ENCODE data around the gene NKD2. TPM values are rescaled to one million over a fixed set of nuclear protein-coding genes. Genes with fewer than 3 reads are reported as not detected.

Gene NKD2
- total and polyA plus RNA-seq, 7 experiments from 2014 or later, result 4.8 TPM; not detected in 6

DNA sequence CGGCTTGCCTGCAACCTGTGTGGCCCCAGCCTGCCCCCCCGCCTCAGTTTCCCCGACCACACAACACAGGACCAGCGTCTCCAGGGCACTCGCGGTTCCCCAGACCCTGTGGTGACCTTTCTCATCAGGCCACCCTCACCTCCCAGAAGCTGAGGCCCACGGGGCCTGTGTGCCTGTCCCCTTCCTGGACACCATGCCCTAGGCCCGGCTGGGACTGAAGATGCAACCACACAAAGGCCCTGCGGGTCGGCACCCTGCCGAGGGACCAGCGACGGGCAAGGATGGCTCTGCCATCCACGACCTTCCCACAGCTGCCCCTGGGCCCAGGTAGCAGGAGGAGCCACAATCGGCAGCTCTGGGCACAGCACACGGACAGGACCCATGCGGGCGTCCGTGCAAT is 68.4 kb downstream of the NKD2 start:
- intact Hi-C loops (cut with micrococcal nuclease), result no loop called here
- POLR2A ChIA-PET, result no interaction called here
- H3K9me3 Mint-ChIP-seq, result no peaks in the 10 kb centered on the region
- ATAC-seq (no peak), DNase-seq (no peak)
- H3K27me3 Mint-ChIP-seq, result no peaks in the 10 kb centered on the region
- CTCF ChIA-PET, result no interaction called here
- H3K4me1 Mint-ChIP-seq, result peaks cover 0 to 7% (median 0%) of the 10 kb centered on the region in 7 donors
- Histone ChIP-seq H3K4me3 (ENCODE audit: low read length) (no peak overlapping the region), H3K27ac (ENCODE audit: low read depth, low read length) (no peak overlapping the region), H3K4me1 (ENCODE audit: control insufficient read depth in 2 of 2, insufficient read depth in 2 of 2, low read length in 2 of 2) (no peaks in the 10 kb centered on the region), H3K9me3 (ENCODE audit: control insufficient read depth in 2 of 3, low read length in 3 of 3) (no peaks in the 10 kb centered on the region), H3K36me3 (ENCODE audit: control insufficient read depth in 2 of 3, insufficient read depth in 3 of 3, low read length in 3 of 3) (peaks cover 0 to 86% (median 9%) of the 10 kb centered on the region in 3 experiments), H3K27me3 (ENCODE audit: control insufficient read depth in 2 of 2, insufficient read depth in 2 of 2, low read length in 2 of 2) (no peaks in the 10 kb centered on the region)
- no peak overlapping the region for H3K4me3 Mint-ChIP-seq
- peaks cover 0 to 23% (median 8%) of the 10 kb centered on the region in 5 donors for H3K36me3 Mint-ChIP-seq
- no peak overlapping the region for H3K27ac Mint-ChIP-seq

DNA sequence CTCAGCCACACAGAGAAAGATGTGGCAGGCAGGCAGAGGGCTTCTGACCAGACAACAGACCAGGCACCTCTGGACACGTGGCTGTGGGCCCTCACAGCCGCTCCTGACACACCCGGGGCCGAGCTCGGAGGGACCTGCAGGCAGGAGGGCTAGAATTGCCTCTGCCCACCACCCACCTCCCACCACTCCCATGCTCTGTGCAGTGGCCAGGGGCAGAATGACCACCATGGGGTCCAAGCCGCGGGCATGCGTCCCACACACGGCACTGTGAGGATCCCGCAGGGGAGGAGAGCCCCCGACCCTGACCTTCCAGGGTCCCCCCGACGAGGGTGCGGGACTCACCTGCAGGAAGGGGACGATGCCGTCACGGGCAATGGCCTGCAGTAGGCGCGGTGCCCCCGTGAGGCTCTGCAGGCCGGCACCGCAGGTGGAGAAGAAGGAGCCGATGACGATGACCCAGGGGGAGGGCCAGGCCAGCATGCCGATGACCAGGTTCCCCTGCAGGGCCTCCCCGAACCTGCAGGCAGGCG is 69.0 kb downstream of the NKD2 start:
- peaks cover 0 to 7% (median 0%) of the 10 kb centered on the region in 7 donors for H3K4me1 Mint-ChIP-seq
- H3K36me3 Mint-ChIP-seq, result peaks cover 0 to 23% (median 8%) of the 10 kb centered on the region in 5 donors
- CTCF ChIA-PET, result no interaction called here
- H3K27me3 Mint-ChIP-seq, result no peaks in the 10 kb centered on the region
- H3K4me3 Mint-ChIP-seq, result no peak overlapping the region
- H3K27ac Mint-ChIP-seq, result no peak overlapping the region
- DNase-seq (no peak), ATAC-seq (no peak)
- intact Hi-C loops (cut with micrococcal nuclease), result no loop called here
- no peaks in the 10 kb centered on the region for H3K9me3 Mint-ChIP-seq
- Histone ChIP-seq H3K9me3 (ENCODE audit: control insufficient read depth in 2 of 3, low read length in 3 of 3) (no peaks in the 10 kb centered on the region), H3K4me1 (ENCODE audit: control insufficient read depth in 2 of 2, insufficient read depth in 2 of 2, low read length in 2 of 2) (no peaks in the 10 kb centered on the region), H3K27me3 (ENCODE audit: control insufficient read depth in 2 of 2, insufficient read depth in 2 of 2, low read length in 2 of 2) (no peaks in the 10 kb centered on the region), H3K27ac (ENCODE audit: low read depth, low read length) (no peak overlapping the region), H3K4me3 (ENCODE audit: low read length) (no peak overlapping the region), H3K36me3 (ENCODE audit: control insufficient read depth in 2 of 3, insufficient read depth in 3 of 3, low read length in 3 of 3) (peaks cover 0 to 86% (median 9%) of the 10 kb centered on the region in 3 experiments)
- POLR2A ChIA-PET, result no interaction called here

DNA sequence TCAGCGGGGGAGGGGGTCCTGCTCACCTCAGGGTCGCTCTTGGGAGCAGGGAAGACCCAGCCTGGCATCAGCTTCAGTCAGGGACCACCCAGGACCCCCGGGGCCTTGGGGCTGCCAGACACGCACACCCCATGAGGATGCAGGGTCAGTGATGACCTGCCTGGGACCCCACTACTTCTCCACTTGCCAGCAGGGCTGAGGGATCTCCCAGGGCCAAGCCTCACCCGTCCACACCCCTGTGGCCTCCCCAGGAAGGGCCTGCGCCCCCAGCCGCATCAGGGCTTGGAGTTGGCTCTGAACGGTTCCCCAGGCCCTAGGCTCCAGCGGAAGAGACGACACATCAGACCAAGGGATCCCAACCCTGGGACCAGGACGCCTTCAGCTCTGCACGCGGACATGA is 69.6 kb downstream of the NKD2 start:
- ChIA-PET CTCF (no interaction called here), POLR2A (no interaction called here)
- Mint-ChIP-seq H3K27ac (peak overlapping the region in 1 of 9 donors; percentile 31), H3K36me3 (peaks cover 0 to 23% (median 8%) of the 10 kb centered on the region in 5 donors), H3K27me3 (no peaks in the 10 kb centered on the region), H3K4me3 (no peak overlapping the region), H3K9me3 (no peaks in the 10 kb centered on the region), H3K4me1 (peaks cover 0 to 7% (median 0%) of the 10 kb centered on the region in 7 donors)
- no peak for DNase-seq
- Histone ChIP-seq H3K27me3 (ENCODE audit: control insufficient read depth in 2 of 2, insufficient read depth in 2 of 2, low read length in 2 of 2) (no peaks in the 10 kb centered on the region), H3K27ac (ENCODE audit: low read depth, low read length) (no peak overlapping the region), H3K4me3 (ENCODE audit: low read length) (no peak overlapping the region), H3K4me1 (ENCODE audit: control insufficient read depth in 2 of 2, insufficient read depth in 2 of 2, low read length in 2 of 2) (no peaks in the 10 kb centered on the region), H3K36me3 (ENCODE audit: control insufficient read depth in 2 of 3, insufficient read depth in 3 of 3, low read length in 3 of 3) (peaks cover 0 to 89% (median 9%) of the 10 kb centered on the region in 3 experiments), H3K9me3 (ENCODE audit: control insufficient read depth in 2 of 3, low read length in 3 of 3) (no peaks in the 10 kb centered on the region)
- intact Hi-C loops (cut with micrococcal nuclease), result no loop called here
- ATAC-seq, result no peak

DNA sequence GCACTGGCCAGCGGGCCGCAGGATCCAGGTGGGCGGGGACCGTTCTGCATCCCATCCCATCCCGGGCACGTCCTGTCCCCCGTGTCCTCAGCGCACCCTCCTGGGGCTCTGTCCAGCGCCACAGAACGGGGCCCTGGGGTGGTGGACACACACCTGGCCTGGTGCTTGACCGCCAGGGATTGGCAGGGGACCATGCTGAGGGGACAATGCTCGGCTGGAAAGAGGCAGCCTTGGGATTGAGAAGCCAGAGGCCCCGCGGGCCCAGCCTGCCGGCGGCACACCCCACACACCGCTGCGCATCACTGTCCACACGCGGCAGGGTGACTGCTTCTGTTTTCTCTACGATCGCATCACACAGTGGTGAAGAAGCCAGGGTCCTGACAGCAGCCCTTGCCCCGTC is 70.2 kb downstream of the NKD2 start:
- H3K4me1 ChIP-seq (ENCODE audit: control insufficient read depth in 2 of 2, insufficient read depth in 2 of 2, low read length in 2 of 2), result no peaks in the 10 kb centered on the region
- Mint-ChIP-seq H3K36me3 (peaks cover 0 to 21% (median 8%) of the 10 kb centered on the region in 5 donors), H3K27ac (no peak overlapping the region), H3K9me3 (no peaks in the 10 kb centered on the region), H3K27me3 (no peaks in the 10 kb centered on the region), H3K4me1 (peaks cover 0 to 7% (median 0%) of the 10 kb centered on the region in 7 donors), H3K4me3 (no peak overlapping the region)
- ATAC-seq (no peak), DNase-seq (no peak)
- H3K27ac ChIP-seq (ENCODE audit: low read depth, low read length), result no peak overlapping the region
- ChIA-PET CTCF (no interaction called here), POLR2A (no interaction called here)
- intact Hi-C loops (cut with micrococcal nuclease), result no loop called here
- H3K36me3 ChIP-seq (ENCODE audit: control insufficient read depth in 2 of 3, insufficient read depth in 3 of 3, low read length in 3 of 3), result peaks cover 0 to 89% (median 9%) of the 10 kb centered on the region in 3 experiments
- H3K4me3 ChIP-seq (ENCODE audit: low read length), result no peak overlapping the region
- H3K9me3 ChIP-seq (ENCODE audit: control insufficient read depth in 2 of 3, low read length in 3 of 3), result no peaks in the 10 kb centered on the region
- H3K27me3 ChIP-seq (ENCODE audit: control insufficient read depth in 2 of 2, insufficient read depth in 2 of 2, low read length in 2 of 2), result no peaks in the 10 kb centered on the region

DNA sequence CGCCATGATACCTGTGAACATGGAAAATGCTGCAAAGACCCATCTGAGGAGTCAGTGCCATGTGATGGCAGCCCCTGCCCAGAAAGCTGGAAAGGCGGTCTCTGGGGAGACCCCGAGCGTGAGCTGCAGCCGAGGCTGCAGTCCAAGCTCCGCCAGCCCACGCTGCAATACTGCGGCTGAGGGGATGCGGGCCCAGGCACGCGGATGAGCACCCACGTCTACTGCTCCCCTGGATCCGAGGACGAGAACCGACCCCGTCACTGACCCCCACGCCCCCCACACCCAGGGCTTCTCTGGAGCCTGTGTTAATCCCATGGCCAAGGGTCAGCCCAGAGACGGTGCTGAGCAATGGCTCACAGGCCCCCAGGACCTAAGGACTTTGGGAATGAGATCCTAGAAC is 70.9 kb downstream of the NKD2 start:
- ATAC-seq (no peak), DNase-seq (no peak)
- Mint-ChIP-seq H3K4me3 (no peak overlapping the region), H3K4me1 (peaks cover 0 to 7% (median 0%) of the 10 kb centered on the region in 7 donors), H3K36me3 (peaks cover 0 to 19% (median 8%) of the 10 kb centered on the region in 5 donors), H3K27me3 (no peaks in the 10 kb centered on the region), H3K27ac (no peak overlapping the region), H3K9me3 (no peaks in the 10 kb centered on the region)
- CTCF ChIA-PET, result no interaction called here
- H3K4me3 ChIP-seq (ENCODE audit: low read length), result no peak overlapping the region
- POLR2A ChIA-PET, result no interaction called here
- intact Hi-C loops (cut with micrococcal nuclease), result no loop called here
- H3K9me3 ChIP-seq (ENCODE audit: control insufficient read depth in 2 of 3, low read length in 3 of 3), result no peaks in the 10 kb centered on the region
- H3K36me3 ChIP-seq (ENCODE audit: control insufficient read depth in 2 of 3, insufficient read depth in 3 of 3, low read length in 3 of 3), result peaks cover 0 to 89% (median 9%) of the 10 kb centered on the region in 3 experiments
- no peak overlapping the region for H3K27ac ChIP-seq (ENCODE audit: low read depth, low read length)
- no peaks in the 10 kb centered on the region for H3K4me1 ChIP-seq (ENCODE audit: control insufficient read depth in 2 of 2, insufficient read depth in 2 of 2, low read length in 2 of 2)
- no peaks in the 10 kb centered on the region for H3K27me3 ChIP-seq (ENCODE audit: control insufficient read depth in 2 of 2, insufficient read depth in 2 of 2, low read length in 2 of 2)

DNA sequence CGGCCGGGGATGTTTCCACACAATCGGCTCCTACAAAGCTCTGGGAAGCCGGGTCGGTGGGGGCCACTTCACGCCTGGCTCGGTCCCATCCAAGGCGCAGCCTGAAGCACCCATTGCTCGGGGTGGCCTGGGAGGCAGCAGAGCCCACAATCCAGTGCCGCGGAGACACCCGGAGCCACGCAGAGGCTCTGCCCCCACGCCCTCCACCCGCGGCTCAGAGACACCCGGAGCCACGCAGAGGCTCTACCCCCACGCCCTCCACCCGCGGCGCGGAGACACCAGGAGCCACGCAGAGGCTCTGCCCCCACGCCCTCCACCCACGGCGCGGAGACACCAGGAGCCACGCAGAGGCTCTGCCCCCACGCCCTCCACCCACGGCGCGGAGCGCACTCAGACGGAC is 71.4 kb downstream of the NKD2 start:
- H3K4me1 Mint-ChIP-seq, result peaks cover 0 to 7% (median 0%) of the 10 kb centered on the region in 7 donors
- Histone ChIP-seq H3K4me3 (ENCODE audit: low read length) (no peak overlapping the region), H3K36me3 (ENCODE audit: control insufficient read depth in 2 of 3, insufficient read depth in 3 of 3, low read length in 3 of 3) (peaks cover 0 to 89% (median 9%) of the 10 kb centered on the region in 3 experiments), H3K4me1 (ENCODE audit: control insufficient read depth in 2 of 2, insufficient read depth in 2 of 2, low read length in 2 of 2) (no peaks in the 10 kb centered on the region), H3K27ac (ENCODE audit: low read depth, low read length) (no peak overlapping the region), H3K9me3 (ENCODE audit: control insufficient read depth in 2 of 3, low read length in 3 of 3) (no peaks in the 10 kb centered on the region), H3K27me3 (ENCODE audit: control insufficient read depth in 2 of 2, insufficient read depth in 2 of 2, low read length in 2 of 2) (no peaks in the 10 kb centered on the region)
- CTCF ChIA-PET, result interaction anchor here (0.6 kb wide), 1 partner anchor 9 kb away, joined by 4 read pairs; no protein-coding TSS in a partner anchor
- intact Hi-C loops (cut with micrococcal nuclease), result no loop called here
- H3K27ac Mint-ChIP-seq, result no peak overlapping the region
- no peak for ATAC-seq
- H3K9me3 Mint-ChIP-seq, result no peaks in the 10 kb centered on the region
- POLR2A ChIA-PET, result no interaction called here
- H3K27me3 Mint-ChIP-seq, result no peaks in the 10 kb centered on the region
- H3K4me3 Mint-ChIP-seq, result no peak overlapping the region
- no peak for DNase-seq
- H3K36me3 Mint-ChIP-seq, result peaks cover 0 to 22% (median 8%) of the 10 kb centered on the region in 5 donors

DNA sequence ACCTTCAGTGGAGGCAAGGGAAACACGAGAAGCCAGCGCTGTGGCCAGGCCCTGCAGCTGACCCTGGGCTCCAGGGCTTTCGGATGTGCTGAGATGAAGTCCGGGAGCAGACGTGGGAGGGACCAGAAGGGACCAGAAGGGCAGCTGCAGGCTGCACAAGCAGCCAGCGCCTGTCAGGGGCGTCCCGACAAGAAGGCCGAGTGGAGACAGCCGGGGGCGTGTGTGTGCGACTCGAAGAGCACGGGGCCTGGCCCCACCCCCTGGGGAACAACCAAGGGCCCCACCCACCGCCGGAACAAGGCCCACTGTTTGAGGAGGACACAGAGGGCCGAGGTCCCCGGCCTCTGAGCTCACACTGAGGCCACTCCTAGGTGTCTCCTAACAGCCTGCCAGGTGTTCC is 71.8 kb downstream of the NKD2 start:
- H3K4me3 Mint-ChIP-seq, result no peak overlapping the region
- H3K27ac Mint-ChIP-seq, result peak overlapping the region in 1 of 9 donors; percentile 38
- Histone ChIP-seq H3K36me3 (ENCODE audit: control insufficient read depth in 2 of 3, insufficient read depth in 3 of 3, low read length in 3 of 3) (peaks cover 0 to 89% (median 9%) of the 10 kb centered on the region in 3 experiments), H3K4me1 (ENCODE audit: control insufficient read depth in 2 of 2, insufficient read depth in 2 of 2, low read length in 2 of 2) (no peaks in the 10 kb centered on the region), H3K27ac (ENCODE audit: low read depth, low read length) (no peak overlapping the region), H3K9me3 (ENCODE audit: control insufficient read depth in 2 of 3, low read length in 3 of 3) (no peaks in the 10 kb centered on the region), H3K27me3 (ENCODE audit: control insufficient read depth in 2 of 2, insufficient read depth in 2 of 2, low read length in 2 of 2) (no peaks in the 10 kb centered on the region), H3K4me3 (ENCODE audit: low read length) (no peak overlapping the region)
- ChIA-PET CTCF (interaction anchor here (0.6 kb wide), 1 partner anchor 9 kb away, joined by 4 read pairs; no protein-coding TSS in a partner anchor), POLR2A (no interaction called here)
- no peaks in the 10 kb centered on the region for H3K9me3 Mint-ChIP-seq
- peaks cover 0 to 7% (median 0%) of the 10 kb centered on the region in 7 donors for H3K4me1 Mint-ChIP-seq
- intact Hi-C loops (cut with micrococcal nuclease), result no loop called here
- H3K36me3 Mint-ChIP-seq, result peaks cover 0 to 25% (median 8%) of the 10 kb centered on the region in 5 donors
- ATAC-seq (no peak), DNase-seq (no peak)
- no peaks in the 10 kb centered on the region for H3K27me3 Mint-ChIP-seq

Data from naive thymus-derived CD4-positive, alpha-beta T cell (primary cell).